A673 (cell line): Measurements from ENCODE around the gene GNAS.

Source experiments
- EZH2 ChIP-seq: fragments of 200-600 bp; sonication (generic); IDR thresholded peaks from 2 replicates; pipeline ENCODE4 v1.6.1; 2017; ENCODE audit warnings: borderline replicate concordance, low read depth, mild to moderate bottlenecking, mixed read lengths, antibody characterized with exemption, low read length; ENCODE audit not compliant: poor library complexity, severe bottlenecking
- TF ChIP-seq, protein P1 (sequence below): fragments of 300-800, 200-600 bp; sonication (generic); conservative IDR thresholded peaks from 2 replicates; pipeline ENCODE4 v1.5.1; 2017; ENCODE audit warnings: low read depth, mild to moderate bottlenecking, antibody characterized with exemption, low read length, moderate library complexity, mixed read lengths

DNA sequence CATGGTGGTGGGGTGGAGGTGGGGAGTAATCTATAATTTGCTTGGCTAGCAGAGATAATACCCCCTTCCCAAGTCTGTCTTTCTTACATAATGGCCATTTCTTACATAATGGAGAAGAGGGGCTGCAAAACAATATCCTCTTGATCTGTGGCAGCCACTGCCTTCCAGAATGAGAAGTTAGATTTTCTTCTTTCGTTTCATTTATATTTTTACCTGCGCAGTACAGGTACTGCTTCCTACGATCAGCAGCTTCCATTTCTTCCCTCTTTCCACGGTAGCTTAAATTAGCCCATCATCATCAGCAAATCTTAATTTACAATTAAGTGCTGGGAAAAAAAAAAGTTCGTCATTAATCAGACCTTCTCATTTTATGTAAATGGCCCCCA is 30.2 kb downstream of the GNAS start:
- TF ChIP-seq, protein P1, sequence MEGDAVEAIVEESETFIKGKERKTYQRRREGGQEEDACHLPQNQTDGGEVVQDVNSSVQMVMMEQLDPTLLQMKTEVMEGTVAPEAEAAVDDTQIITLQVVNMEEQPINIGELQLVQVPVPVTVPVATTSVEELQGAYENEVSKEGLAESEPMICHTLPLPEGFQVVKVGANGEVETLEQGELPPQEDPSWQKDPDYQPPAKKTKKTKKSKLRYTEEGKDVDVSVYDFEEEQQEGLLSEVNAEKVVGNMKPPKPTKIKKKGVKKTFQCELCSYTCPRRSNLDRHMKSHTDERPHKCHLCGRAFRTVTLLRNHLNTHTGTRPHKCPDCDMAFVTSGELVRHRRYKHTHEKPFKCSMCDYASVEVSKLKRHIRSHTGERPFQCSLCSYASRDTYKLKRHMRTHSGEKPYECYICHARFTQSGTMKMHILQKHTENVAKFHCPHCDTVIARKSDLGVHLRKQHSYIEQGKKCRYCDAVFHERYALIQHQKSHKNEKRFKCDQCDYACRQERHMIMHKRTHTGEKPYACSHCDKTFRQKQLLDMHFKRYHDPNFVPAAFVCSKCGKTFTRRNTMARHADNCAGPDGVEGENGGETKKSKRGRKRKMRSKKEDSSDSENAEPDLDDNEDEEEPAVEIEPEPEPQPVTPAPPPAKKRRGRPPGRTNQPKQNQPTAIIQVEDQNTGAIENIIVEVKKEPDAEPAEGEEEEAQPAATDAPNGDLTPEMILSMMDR: no peak
- no peak for TF ChIP-seq EZH2
